Dermis microvascular lymphatic vessel endothelial cell (primary cell): ENCODE results near the gene AP1B1. TPM values are rescaled to one million over a fixed set of nuclear protein-coding genes. Genes with fewer than 3 reads are reported as not detected.
"Not testable (repeated sequence)": the region's sequence is repeated elsewhere in the genome, so short reads cannot be mapped to it uniquely, and the experiment has no call there.

Source experiments
- DNase-seq, 2 donors: peaks; one replicate each; pipeline versions ENCODE4 v3.0.0 to v3.0.0-alpha.2; 2010; ENCODE audit warnings: low read depth in 2 of 2
- total RNA-seq: library from RNA; depleted of rRNA; stranded (reverse); fragments of >200 nt; gene quantifications from 2 replicates; pipeline ENCODE4 v1.2.1, GENCODE V29; 2014

The AP1B1 gene
- total RNA-seq, 1 donor from 2014 or later = 124 TPM

DNA sequence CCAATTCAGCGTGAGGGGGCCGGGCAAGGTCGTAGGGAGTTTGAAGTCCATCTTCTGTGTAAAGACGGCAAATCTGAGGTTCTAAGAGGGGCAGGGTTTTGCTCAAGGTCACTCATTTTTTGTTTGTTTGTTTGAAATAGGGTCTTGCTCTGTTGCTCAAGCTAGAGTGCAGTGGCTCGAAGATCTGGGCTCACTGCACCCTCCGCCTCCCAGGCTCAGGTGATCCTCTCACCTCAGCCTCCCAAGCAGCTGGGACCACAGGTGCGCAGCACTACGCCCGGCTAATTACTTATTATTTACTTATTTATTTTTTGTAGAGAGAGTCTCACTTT, 355 bp upstream of the AP1B1 start:
- DNase-seq = no peak

DNA sequence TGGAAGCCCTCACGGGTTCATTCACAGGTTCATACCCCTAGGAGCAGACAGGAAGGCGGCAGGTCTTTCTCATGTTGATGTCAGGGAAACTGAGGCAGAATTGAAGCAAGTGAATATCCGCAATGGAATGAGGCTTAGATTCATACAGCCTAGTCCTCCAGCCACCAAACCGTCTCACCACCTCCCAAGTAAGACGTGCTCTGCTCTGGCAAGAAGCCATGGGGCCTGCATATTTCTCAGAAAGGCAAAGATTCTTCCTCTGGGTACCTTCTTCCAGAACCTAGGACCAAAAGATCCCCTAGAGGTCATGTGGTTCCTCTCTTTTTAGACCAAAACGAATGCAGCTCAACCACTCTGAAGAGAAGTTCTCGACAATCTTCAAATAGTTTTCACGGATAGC, 1.7 kb downstream of the AP1B1 start:
- DNase-seq = no peak

- no peak for DNase-seq
Observed at GRCh38 chr22:29385748-29386147, 2.6 kb downstream of the AP1B1 start.

- DNase-seq = no peak
Observed at GRCh38 chr22:29385151-29385704, 3.1 kb downstream of the AP1B1 start.

- DNase-seq = no peak
Observed at GRCh38 chr22:29383740-29384139, 4.6 kb downstream of the AP1B1 start.

- DNase-seq = peak in 1 of 2 donors; percentile 62
Observed at GRCh38 chr22:29382580-29383302, 5.6 kb downstream of the AP1B1 start.

- no peak for DNase-seq
Observed at GRCh38 chr22:29380856-29381255, 7.5 kb downstream of the AP1B1 start.

DNA sequence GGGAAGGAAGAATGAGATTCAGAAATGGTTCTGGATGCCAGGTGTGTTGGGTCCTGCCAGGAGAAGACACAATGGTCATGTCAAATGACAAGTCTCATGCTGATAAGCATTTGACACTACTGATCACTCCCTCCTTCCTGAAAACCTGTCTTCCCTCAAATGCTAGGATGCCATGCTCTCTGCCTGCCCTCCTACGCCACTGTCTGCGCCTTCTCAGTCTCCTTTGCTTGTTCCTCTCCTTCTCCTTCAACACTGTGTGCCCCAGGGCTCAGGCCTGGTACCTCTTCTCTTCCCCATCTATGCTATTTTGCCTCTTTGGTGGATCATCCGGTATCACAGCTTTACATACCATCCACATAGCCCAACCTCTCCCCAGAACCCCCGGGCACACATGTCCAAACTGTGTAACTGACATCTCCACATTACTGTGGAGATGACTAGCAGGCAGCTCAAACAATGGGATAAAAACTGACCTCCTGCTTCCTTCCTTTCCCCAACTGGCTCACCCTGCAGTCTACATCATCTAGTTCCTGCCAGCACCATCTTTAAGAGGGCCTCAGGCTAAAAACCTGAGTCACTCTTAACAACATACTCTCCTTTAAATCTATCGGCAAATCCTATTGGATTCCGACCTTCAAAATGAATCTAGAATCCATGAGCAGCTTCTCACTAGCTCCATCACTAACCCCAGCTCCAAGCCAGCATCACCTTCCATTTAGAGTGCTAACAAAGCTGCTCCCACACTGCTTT, 8.2 kb downstream of the AP1B1 start:
- peak in 1 of 2 donors; percentile 79 for DNase-seq

DNA sequence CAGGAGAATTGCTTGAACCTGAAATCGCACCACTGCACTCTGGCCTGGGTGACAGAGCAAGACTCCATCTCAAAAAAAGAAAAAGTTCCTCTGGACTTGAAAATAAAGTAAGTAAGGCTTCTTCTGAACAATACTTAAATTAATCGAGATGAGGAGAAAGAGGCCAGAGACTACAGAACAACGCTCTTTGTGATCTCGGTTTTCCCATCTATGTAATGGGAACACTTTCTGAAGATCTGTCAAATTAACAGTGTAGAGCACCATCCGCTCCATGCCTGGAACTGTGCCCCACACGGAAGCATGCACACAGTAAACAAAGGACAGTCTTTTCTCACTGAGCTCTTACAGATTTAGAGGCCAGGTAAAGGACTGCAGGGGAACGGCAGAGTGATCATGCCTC, 9.1 kb downstream of the AP1B1 start:
- no peak for DNase-seq

DNA sequence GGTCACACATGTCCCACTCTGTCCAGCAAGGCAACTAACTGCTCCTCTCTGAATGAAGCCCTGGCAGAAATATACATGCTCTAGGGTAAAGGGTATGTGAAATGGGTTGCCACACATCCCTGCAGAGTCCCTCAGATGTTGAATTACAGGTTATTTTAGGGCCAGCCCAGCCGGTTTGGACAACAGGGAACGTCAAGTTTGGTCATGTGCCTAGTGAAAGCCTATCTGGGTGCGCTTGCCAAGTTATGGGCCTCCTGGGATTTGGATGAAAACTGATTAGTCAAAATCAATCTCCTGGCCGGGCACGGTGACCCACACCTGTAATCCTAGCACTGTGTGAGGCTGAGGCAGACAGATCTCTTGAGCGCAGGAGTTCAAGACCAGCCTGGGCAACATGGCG, 10.4 kb downstream of the AP1B1 start:
- DNase-seq = no peak

GRCh38 chr22:29376705-29377104, 11.7 kb downstream of the AP1B1 start:
- DNase-seq = not testable (repeated sequence)

GRCh38 chr22:29375398-29376076, 12.8 kb downstream of the AP1B1 start:
- no peak for DNase-seq

GRCh38 chr22:29374806-29375205, 13.6 kb downstream of the AP1B1 start:
- not testable (repeated sequence) for DNase-seq

DNA sequence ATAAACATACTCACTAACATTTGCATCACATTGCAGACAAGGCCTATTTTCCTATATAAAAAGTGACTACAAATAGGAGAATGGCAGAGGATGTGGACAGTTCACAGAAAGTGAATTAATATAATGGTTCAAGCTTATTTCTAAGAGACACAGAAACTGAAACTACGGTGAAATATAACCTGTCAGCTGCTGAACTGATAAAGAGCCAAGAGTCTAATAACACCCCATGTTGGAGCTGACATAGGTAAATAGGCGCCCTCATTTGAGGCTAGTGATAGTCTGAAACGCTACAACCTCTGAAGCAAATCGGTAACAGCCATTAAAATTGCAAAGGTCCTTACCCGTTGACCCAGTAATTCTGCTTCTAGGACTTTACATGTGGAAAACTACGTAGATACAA, 14.0 kb downstream of the AP1B1 start:
- DNase-seq = no peak

- DNase-seq = no peak
Observed at GRCh38 chr22:29370537-29370936, 17.8 kb downstream of the AP1B1 start.

- DNase-seq = peak; percentile 85 to 92
Observed at GRCh38 chr22:29369460-29369859, 18.9 kb downstream of the AP1B1 start.

DNA sequence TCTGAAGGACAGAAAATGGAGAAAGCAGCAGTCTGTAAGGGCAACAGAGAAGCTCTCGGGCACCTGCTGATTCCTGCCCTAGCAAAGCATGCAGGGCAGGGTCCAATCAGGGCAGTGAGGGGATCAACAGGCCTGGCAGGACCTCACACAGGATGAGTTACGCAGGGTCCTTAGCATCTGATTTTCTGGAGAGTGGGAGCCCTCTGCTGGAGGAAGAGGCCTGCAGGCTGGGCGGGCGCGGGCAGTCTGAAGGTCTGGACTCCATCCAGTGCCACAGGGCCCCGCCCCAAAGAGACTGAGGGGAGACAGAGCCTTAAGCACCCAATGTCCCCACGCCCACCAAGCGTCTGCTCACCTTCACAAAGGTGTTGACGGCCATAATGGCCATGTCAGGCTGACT, 28.9 kb downstream of the AP1B1 start:
- peak; percentile 46 to 80 for DNase-seq

- not testable (repeated sequence) for DNase-seq
Observed at GRCh38 chr22:29357193-29357890, 31.0 kb downstream of the AP1B1 start.

DNA sequence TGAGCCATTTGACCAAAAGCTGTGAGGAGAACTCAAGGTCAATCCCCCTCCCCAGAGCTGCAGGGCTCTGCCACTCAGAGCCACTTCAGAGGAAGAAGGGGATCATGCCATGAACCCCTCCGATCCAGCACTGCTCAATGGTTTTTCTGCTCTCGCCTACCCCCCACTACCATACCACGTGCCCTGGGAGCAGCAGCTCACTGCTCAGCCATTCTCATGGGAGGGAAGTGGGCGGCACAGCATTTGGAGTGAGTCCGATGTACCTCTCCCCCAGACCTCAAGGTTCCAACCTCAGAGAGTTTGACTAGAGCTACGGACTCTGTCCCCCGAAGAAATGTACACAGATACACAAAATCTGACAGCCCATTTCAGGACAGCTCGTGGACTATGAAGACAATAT, 34.5 kb downstream of the AP1B1 start:
- no peak for DNase-seq

- no peak for DNase-seq
Observed at GRCh38 chr22:29353286-29353685, 35.1 kb downstream of the AP1B1 start.

DNA sequence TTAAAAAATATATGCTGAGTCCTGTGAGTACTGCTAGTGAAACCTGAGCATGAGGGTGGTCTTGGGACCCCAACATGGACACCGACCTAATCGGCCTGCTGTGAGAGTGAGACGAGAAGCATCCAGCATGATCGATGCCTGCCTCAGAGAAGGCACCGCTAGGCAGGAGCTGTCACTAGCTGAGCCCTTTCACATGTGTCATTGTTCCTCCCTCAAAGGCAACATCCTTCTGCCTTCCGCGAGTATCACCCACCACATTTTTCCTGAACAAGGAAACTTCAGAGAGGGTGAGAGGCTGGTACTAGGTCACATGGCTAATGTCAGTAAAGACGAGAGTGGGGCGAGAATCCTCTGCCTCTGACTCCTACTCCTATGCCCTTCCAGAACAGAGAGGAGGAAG, 35.6 kb downstream of the AP1B1 start:
- DNase-seq = no peak

DNA sequence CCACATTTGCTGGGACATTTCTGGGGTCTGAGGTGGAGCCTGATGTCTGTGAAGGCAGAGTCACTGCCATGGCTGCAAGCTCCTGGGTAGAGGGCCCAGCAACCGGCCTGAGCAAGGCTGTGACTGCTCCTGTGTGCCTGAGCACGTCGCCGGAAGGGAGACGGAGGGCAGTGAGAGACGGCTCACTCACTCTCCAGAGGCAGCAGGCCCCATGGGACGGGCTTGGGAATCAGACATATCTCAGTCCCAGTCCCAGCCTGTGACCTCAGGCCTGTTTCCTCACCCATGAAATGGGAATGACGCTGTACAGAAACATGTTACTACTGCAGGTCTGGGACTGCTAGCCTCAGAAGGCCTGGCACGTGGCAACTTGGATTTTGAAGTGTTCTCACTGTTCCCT, 36.5 kb downstream of the AP1B1 start:
- no peak for DNase-seq
